Large intestine (tissue), 3 donors: Measurements from ENCODE around the gene SERGEF. TPM values are rescaled to one million over a fixed set of nuclear protein-coding genes. Genes with fewer than 3 reads are reported as not detected.
A peak's percentile ranks its signal among the peaks of the same experiment; 100 is the strongest.

Experiments used
- DNase-seq, 2 donors: peaks; one replicate each; pipeline versions ENCODE4 v3.0.0 to v3.0.0-alpha.2; 2013
- H3K27ac ChIP-seq: one replicate; pipeline ENCODE4 v1.5.1; 2013; ENCODE audit warnings: low read length
- H3K27me3 ChIP-seq: 2 replicates; pipeline ENCODE4 v1.6.1; 2013; ENCODE audit warnings: low read length; ENCODE audit not compliant: control insufficient read depth, insufficient read depth
- H3K36me3 ChIP-seq: 2 replicates; pipeline ENCODE4 v1.6.1; 2013; ENCODE audit warnings: low read length; ENCODE audit not compliant: control insufficient read depth, insufficient read depth
- H3K4me1 ChIP-seq: one replicate; pipeline ENCODE4 v1.6.1; 2013; ENCODE audit warnings: low read length; ENCODE audit not compliant: control insufficient read depth, insufficient read depth
- H3K4me3 ChIP-seq: one replicate; pipeline ENCODE4 v1.5.1; 2013; ENCODE audit warnings: low read length
- H3K9me3 ChIP-seq: one replicate; pipeline ENCODE4 v1.6.1; 2013; ENCODE audit warnings: mild to moderate bottlenecking, low read depth, low read length, moderate library complexity; ENCODE audit not compliant: control insufficient read depth
- WGBS: methylation state at CpG from one replicate; pipeline ENCODE4 v1.1.5; 2013; ENCODE audit warnings: low lambda C conversion rate; ENCODE audit not compliant: insufficient coverage; 5-methylcytosine and 5-hydroxymethylcytosine counted together
- polyA plus RNA-seq: library from polyadenylated mRNA; unstranded; fragments of 120-200 nt; gene quantifications from one replicate; pipeline ENCODE4 v1.2.1, GENCODE V29; 2013

Gene SERGEF
- polyA plus RNA-seq, 1 donor = 19.7 TPM

DNA sequence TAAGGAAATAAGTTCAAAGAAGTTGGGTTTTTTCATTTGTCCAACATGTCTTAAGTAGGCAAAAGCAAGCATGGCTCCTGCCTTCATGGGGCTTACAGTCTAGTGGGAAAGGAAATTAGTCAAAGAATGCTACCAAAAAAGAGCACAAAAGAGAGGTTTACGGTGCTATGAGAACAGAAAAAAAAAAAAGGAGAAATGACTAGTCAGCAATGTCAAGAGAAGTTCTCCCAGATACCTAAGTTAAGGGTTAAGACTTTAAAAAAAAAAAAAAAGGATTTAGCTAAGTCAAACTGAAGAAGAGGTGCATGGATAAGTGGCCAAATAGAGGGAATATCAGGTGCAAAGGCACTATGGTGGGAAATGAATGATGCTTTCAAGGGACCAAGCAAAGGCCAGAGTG lies 29.3 kb downstream of the SERGEF start:
- Histone ChIP-seq H3K27ac (no peak overlapping the region), H3K4me3 (no peak overlapping the region), H3K4me1 (peaks cover 12% of the 10 kb centered on the region), H3K9me3 (no peaks in the 10 kb centered on the region), H3K27me3 (no peaks in the 10 kb centered on the region), H3K36me3 (peaks cover 2% of the 10 kb centered on the region)
- DNase-seq = no peak
- WGBS = 100% methylated on average over 1 of the region's 1 CpG

DNA sequence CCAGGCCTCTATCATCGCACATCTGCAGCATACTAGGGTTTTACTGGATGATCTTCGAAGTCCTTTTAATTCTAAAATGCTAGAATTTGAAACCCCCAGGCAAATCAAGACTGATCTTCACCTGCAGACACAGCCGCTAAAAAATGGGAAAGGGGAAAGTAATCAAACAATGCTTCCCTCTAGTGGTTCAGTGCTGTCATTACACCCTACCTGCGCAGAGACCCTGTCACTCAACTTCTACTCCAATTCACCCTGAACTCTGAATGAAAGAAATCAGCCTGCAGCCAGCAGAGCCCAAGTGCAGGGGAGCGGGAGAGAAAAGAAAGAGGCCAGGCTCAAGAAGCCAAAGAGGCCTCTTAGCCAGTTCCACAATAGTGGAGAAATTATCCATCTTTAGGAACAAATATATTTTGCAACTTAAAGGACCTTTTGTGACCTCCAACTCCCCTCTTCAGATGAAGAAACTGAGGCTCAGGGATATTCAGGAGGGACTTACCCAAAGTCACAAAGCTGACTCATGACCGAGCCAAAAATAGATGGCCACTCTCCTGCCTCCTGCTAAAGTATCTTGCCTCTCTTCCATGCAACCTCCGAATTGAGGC lies 33.0 kb downstream of the SERGEF start:
- Histone ChIP-seq H3K27ac (no peak overlapping the region), H3K4me1 (no peaks in the 10 kb centered on the region), H3K4me3 (no peak overlapping the region), H3K36me3 (peaks cover 3% of the 10 kb centered on the region), H3K27me3 (no peaks in the 10 kb centered on the region), H3K9me3 (no peaks in the 10 kb centered on the region)
- WGBS = no CpG with 5 or more reads among the region's 7 CpGs
- DNase-seq = peak in 1 of 2 donors; percentile 6

DNA sequence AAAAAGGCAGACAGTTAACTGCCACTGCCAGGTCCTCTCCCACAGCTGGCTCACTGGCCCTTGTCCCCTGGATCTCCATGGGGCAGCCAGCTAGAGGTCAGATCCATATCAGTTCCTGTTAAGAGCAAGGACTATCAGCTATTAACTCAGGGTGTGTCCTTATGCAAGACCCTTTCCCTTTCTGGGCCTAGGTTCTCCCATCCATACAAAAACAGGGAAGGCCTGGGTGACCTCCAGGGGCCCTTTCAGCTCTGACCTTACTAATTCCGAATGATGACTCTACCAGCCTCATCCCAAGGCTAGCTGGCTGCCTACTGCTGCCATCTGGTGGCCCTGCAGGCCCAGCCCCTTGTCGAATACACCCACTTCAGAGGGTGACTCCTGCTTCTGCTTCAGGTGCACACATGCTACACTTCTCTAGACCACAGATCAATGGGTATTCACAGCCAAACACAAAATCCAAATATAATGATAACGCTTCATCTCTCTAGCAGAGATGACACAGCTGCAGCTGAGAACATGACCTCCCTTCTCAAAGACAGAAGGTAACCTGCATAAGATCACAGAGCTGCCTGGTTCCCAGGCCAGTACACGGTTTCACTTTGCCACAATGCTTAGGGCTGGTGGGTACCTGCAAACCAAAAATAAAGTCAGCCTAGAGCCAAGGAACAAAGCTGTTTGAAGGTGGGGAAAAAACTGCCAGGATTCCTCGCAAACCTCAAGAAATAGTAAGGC lies 34.1 kb downstream of the SERGEF start:
- Histone ChIP-seq H3K36me3 (peaks cover 3% of the 10 kb centered on the region), H3K27ac (no peak overlapping the region), H3K9me3 (no peaks in the 10 kb centered on the region), H3K27me3 (no peaks in the 10 kb centered on the region), H3K4me1 (no peaks in the 10 kb centered on the region), H3K4me3 (no peak overlapping the region)
- WGBS = 100% methylated on average over 1 of the region's 5 CpGs
- DNase-seq = peak in 1 of 2 donors; percentile 21

DNA sequence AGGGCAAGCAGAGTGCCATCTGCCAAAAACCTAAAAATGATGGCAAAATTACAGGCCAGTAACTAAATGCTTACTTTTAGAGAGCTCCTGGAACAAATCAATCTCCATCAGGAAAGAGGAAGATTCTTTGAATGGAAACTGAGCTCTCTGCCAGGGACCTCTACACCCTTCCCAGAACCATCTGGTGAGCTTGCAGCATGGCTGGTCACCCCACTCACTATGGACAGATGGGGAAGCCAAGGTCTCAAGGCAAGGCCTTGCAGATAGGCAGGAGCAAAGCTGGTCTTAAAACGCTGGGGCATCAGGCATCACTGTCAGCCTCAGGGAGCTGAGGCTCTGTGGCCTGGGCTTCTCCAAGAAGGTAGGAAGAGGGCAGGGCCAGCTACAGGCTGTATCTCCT lies 36.2 kb downstream of the SERGEF start:
- Histone ChIP-seq H3K36me3 (peaks cover 10% of the 10 kb centered on the region), H3K27me3 (no peaks in the 10 kb centered on the region), H3K4me3 (no peak overlapping the region), H3K27ac (no peak overlapping the region), H3K4me1 (no peaks in the 10 kb centered on the region), H3K9me3 (no peaks in the 10 kb centered on the region)
- DNase-seq = no peak
- no CpG with 5 or more reads among the region's 1 CpG for WGBS

DNA sequence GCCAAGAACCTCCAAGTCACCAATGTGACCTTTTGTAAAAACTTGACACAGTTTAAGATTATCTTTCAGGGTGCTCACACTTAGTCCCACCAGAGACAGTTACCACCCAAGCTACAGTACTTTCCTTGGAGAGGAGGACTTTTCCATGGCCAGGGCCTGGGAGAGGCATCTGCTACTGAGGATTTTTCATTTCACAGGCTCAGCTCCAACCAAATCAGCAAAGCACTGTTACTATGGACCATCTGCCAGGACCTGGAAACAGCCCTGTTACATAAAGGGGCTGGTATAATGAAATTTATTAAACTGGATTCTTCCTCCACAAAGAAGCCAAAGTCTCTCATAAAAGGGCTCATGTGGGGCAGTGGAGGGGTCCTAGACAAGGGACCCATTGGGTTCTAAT lies 38.6 kb downstream of the SERGEF start:
- DNase-seq = no peak
- Histone ChIP-seq H3K27ac (no peak overlapping the region), H3K27me3 (no peaks in the 10 kb centered on the region), H3K9me3 (no peaks in the 10 kb centered on the region), H3K36me3 (peaks cover 10% of the 10 kb centered on the region), H3K4me1 (no peaks in the 10 kb centered on the region), H3K4me3 (no peak overlapping the region)

DNA sequence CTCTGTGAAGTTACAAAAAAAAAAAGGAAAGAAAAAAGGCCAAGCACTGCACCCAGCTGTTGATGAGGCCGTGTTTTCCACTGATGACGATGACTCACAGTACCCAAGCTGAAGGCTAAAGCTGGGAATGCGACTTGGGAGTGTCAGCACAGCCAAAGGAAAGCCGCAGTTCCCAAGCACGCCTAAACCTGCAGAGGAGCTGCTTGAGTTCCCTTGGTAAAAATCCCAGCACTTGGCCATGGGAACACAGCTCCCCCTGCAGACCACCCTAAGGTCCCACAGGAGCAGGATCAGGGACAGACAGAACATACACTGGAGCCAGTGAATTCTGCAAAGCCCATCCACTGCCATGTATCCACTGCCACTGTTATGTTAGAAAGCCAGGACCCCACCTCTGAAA lies 39.9 kb downstream of the SERGEF start:
- Histone ChIP-seq H3K27me3 (no peaks in the 10 kb centered on the region), H3K9me3 (no peaks in the 10 kb centered on the region), H3K4me1 (no peaks in the 10 kb centered on the region), H3K36me3 (peaks cover 10% of the 10 kb centered on the region), H3K4me3 (no peak overlapping the region), H3K27ac (no peak overlapping the region)
- WGBS = no CpG with 5 or more reads among the region's 5 CpGs
- DNase-seq = peak; percentile 11 to 19

DNA sequence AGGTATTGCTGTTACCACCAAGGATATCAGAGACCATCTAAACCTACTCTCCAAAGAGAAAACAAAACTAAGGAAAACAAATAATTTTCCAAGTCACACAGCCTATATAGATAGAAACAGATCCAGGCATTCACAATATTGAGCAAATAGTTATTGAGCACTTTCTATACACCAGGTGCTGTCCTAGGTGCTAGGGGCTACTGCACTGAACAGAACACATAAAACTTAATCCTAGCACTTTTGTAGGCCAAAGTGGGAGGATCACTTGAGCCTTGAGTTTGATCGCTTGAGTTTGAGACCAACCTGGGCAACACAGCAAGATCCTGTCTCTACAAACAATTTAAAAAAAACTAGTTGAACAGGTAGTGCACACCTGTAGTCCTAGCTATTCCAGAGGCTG lies 44.6 kb downstream of the SERGEF start:
- Histone ChIP-seq H3K27me3 (no peaks in the 10 kb centered on the region), H3K4me1 (no peaks in the 10 kb centered on the region), H3K9me3 (no peaks in the 10 kb centered on the region), H3K4me3 (no peak overlapping the region), H3K36me3 (peaks cover 11% of the 10 kb centered on the region), H3K27ac (no peak overlapping the region)
- DNase-seq = no peak
- whole genome bisulfite sequencing = no CpG with 5 or more reads among the region's 1 CpG

DNA sequence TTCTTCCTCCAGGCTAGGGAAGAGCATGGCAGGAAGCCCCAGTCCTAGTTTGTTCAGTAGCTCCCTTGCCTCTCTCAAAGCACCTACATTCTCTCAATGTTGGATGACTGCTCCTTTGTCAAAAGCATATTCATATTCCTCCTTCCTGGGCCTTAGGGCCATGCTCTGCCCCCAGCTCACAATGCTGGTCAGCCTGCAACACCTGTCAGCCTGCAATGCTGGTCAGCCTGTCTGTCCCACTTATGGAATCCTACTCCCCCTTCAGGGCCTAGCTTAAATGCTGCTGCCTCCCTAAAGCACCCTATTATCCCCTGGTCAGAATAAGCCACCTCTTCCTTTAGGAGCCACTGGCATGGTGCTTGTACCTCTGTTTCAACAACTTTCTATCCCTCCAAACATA lies 45.2 kb downstream of the SERGEF start:
- H3K4me3 ChIP-seq = no peak overlapping the region
- H3K9me3 ChIP-seq = no peaks in the 10 kb centered on the region
- no peak for DNase-seq
- H3K27me3 ChIP-seq = no peaks in the 10 kb centered on the region
- no peak overlapping the region for H3K27ac ChIP-seq
- H3K4me1 ChIP-seq = no peaks in the 10 kb centered on the region
- H3K36me3 ChIP-seq = peaks cover 9% of the 10 kb centered on the region

DNA sequence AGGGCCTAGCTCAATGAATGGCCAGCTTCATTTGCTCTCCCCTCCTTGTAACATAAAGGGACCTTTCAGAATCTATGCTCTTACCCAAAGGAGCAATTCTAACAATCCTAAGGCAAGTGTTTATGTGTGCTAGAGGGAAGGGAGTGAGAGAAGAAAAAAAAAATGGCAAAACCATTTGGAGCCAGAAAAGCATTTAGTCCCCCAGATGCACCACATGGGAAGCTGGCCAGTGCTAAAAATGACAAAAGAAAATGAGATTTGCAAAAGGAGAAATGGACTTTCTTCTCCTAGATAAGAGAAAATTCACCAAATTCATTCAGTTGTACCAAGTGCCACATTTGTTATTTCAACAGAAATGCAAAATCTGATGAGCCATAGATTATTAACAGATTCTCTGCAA lies 52.8 kb downstream of the SERGEF start:
- DNase-seq = no peak
- Histone ChIP-seq H3K9me3 (no peaks in the 10 kb centered on the region), H3K4me3 (no peak overlapping the region), H3K4me1 (no peaks in the 10 kb centered on the region), H3K27ac (no peak overlapping the region), H3K27me3 (no peaks in the 10 kb centered on the region), H3K36me3 (peaks cover 23% of the 10 kb centered on the region)

DNA sequence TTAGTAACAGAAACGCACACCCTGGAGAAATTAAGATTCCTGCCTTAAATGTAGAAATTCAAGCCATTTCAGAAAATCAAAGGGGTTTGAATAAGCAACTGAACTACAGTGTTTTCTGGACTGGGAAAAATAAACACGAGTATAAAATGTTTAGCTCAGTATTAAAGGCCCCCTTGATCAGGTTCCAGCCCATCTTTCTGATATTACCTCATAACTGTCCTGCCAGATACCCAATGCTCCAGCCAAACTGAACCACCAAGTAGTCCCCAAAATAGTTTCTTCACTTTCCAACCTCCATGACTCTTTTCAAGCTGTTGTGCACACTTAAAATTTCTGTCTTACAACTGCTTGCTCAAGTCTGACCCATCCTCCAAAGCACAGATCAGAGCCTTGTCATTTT lies 54.4 kb downstream of the SERGEF start:
- H3K4me3 ChIP-seq = no peak overlapping the region
- peaks cover 27% of the 10 kb centered on the region for H3K36me3 ChIP-seq
- DNase-seq = no peak
- no peak overlapping the region for H3K27ac ChIP-seq
- no peaks in the 10 kb centered on the region for H3K9me3 ChIP-seq
- WGBS = 72% methylated on average over 2 of the region's 2 CpGs
- no peaks in the 10 kb centered on the region for H3K4me1 ChIP-seq
- H3K27me3 ChIP-seq = no peaks in the 10 kb centered on the region
